Mucosa of descending colon (tissue), 3 donors: ENCODE results near the gene GALNT18. TPM values are rescaled to one million over a fixed set of nuclear protein-coding genes. Genes with fewer than 3 reads are reported as not detected.

Experiments used
- ATAC-seq: fragments of 200-7000 bp; cut with Tn5 transposase; one replicate; pipeline ENCODE4 v1.9.1; 2020; ENCODE audit warnings: mild to moderate bottlenecking, moderate library complexity
- DNase-seq, 3 donors: peaks; one replicate each; pipeline ENCODE4 v3.0.0-alpha.2; 2020
- H3K36me3 ChIP-seq: fragments of 200-600 bp; one replicate; pipeline ENCODE4 v1.8.0; 2021; ENCODE audit warnings: low read depth, mild to moderate bottlenecking
- H3K4me1 ChIP-seq: fragments of 200-600 bp; one replicate; pipeline ENCODE4 v1.8.0; 2021; ENCODE audit warnings: low read depth, mild to moderate bottlenecking
- H3K4me3 ChIP-seq: fragments of 200-600 bp; one replicate; pipeline ENCODE4 v1.8.0; 2021; ENCODE audit warnings: mild to moderate bottlenecking
- H3K9me3 ChIP-seq: fragments of 200-600 bp; one replicate; pipeline ENCODE4 v1.8.0; 2021; ENCODE audit warnings: mild to moderate bottlenecking
- CTCF ChIP-seq: fragments of 200-600 bp; IDR thresholded peaks from one replicate; pipeline ENCODE4 v1.8.0; 2022; ENCODE audit warnings: antibody characterized with exemption, mild to moderate bottlenecking
- intact Hi-C, 2 donors: fragments of 100-400 bp; cut with DNase I in 1 of 2; cut with micrococcal nuclease in 1 of 2; formaldehyde crosslinking; loops; one replicate each; pipeline versions ENCODE4 v1.11.0 to v1.11.1; 2022; cut with DNase I, micrococcal nuclease
- long read RNA-seq, 2 donors: library from polyadenylated mRNA; unstranded; transcript quantifications; one replicate each; pipeline ENCODE4 v2.0.0, GENCODE V29; 2019 to 2021
- total RNA-seq, 3 donors: library from RNA; stranded (reverse); fragmentation: NEBNext Ultra II Directional in 2 of 3; extraction: Animal tissue kit (Norgen Biotek cat#: 25700) in 2 of 3; gene quantifications; one replicate each; pipeline versions ENCODE4 v1.2.1 to v1.2.4, GENCODE V29; 2021 to 2023
- donor health status: DM: no; HTN: no; CAD: no; lungs with moderate emphysema.
- donor health status: DM: no; HTN: no; CAD: no.
- donor health status: DM: no; HTN: yes; CAD: no.

The GALNT18 gene
- 10 to 100 TPM in 1 of 3 donors, 1 to 10 TPM in 2; 2.0 to 27.8 (median 5.4) TPM for total RNA-seq
- long read RNA-seq, donor 1, transcript GALNT18-201 (11 exons, 2,504 nt) = major isoform, 119 of 152 reads
- long read RNA-seq, donor 1, partial matches to known transcripts = 6 of 152 reads
- long read RNA-seq, donor 1, other reads (novel, unspliced or antisense) = 27 of 152 reads
- long read RNA-seq, donor 2, transcript GALNT18-201 (11 exons, 2,504 nt) = major isoform, 11 of 13 reads
- long read RNA-seq, donor 2, partial matches to known transcripts = 0 of 13 reads
- long read RNA-seq, donor 2, other reads (novel, unspliced or antisense) = 2 of 13 reads

DNA sequence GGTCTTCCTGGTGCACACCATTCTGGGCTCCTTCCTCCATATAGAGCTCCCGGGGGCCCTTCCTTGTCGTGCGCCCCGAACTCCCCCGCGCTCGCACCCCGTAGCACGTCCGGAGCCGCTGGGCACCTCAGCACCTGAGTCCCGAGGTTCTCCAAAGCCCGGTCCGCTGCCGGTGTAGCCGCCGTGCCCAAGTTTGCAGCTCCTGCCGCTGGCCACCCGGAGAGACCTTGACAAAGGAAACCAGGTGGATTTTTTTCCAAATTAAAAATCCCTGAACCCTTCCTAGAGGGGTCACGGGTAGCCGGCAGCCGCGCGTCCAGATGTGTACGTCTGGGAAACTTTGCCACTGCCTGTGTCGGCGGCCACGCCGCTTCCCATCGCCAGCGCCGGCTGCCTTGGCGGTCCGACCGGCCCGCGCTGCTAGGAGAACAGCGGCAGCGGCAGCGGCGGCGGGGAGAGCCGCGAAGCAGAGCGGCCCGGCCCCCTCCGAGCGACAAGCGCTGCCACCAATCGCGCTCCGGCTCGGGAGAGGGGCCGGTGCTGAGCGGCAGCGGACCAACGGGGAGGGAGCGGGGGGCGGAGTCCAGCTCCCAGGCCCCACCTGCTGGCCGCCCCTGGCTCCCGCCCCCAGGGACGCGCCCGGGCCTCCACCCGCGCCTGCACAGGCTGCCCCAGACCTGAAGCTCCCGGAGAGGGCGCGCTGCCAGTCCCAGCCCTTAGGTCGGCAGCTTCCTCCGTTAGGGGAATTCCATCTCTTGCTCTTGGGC, at the start of gene GALNT18:
Gene GALNT18, minus strand, starts transcription at position 433 of the 767 bp plus-strand sequence.
- TF ChIP-seq CTCF = peak; percentile 62
- Histone ChIP-seq H3K4me3 (peak within 1 kb of the TSS; percentile 7), H3K36me3 (no peaks in the 10 kb centered on the region), H3K4me1 (peaks cover 14% of the 10 kb centered on the region), H3K9me3 (no peaks in the 10 kb centered on the region)
- ATAC-seq (peak; percentile 95), DNase-seq (peak; percentile 89 to 93 (median 92))
- intact Hi-C loops = no loop called here

DNA sequence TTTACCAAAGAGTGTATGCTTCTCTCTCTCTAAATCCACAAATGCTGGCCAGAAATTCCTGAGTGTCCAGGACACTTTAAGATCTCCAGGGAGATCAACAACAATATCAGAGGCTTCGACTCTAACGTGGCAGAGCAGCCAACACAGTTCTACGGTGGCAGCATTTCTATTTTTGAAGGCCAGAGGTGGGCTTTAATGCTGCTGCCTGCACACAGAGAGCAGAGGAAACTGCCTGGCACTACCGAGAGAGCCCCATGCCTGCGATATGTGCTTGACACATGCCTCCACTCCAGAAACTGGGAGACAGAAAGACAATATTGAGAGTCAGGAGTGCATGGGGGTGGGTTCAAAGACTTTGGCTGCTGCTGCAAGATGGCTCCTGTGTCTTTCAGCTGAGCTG, 48.8 kb upstream of the GALNT18 start:
- Histone ChIP-seq H3K4me1 (no peaks in the 10 kb centered on the region), H3K4me3 (no peak overlapping the region), H3K36me3 (no peaks in the 10 kb centered on the region), H3K9me3 (no peaks in the 10 kb centered on the region)
- intact Hi-C loops = no loop called here
- DNase-seq (no peak), ATAC-seq (no peak)
- no peak for TF ChIP-seq CTCF

GRCh38 chr11:11669233-11669846, 47.5 kb upstream of the GALNT18 start:
- DNase-seq = no peak
- Histone ChIP-seq H3K4me1 (no peaks in the 10 kb centered on the region), H3K36me3 (no peaks in the 10 kb centered on the region), H3K9me3 (no peaks in the 10 kb centered on the region), H3K4me3 (no peak overlapping the region)
- intact Hi-C loops = no loop called here
- no peak for TF ChIP-seq CTCF
- no peak for ATAC-seq

DNA sequence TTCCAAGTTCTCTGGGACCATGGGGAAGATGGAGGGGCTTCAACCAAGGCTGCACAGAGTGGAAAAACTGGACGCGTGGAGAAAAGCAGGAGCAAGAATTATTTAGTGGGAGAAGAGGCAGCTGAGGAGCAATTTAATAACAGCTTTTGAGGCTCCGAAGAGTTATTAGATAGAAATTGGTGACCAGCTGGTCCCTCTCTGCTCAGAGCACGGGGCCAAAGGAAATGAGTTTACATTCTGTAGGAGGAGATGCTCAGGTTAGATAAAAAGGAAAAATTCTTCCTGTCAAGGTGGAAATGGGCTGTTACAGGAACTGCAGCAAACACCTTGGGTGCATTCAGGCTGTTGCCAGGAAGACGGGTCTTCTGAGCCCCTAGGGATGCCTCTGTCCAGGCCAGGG, 47.0 kb upstream of the GALNT18 start:
- H3K4me3 ChIP-seq = no peak overlapping the region
- no peaks in the 10 kb centered on the region for H3K36me3 ChIP-seq
- ATAC-seq (no peak), DNase-seq (no peak)
- H3K4me1 ChIP-seq = no peaks in the 10 kb centered on the region
- intact Hi-C loops = no loop called here
- no peaks in the 10 kb centered on the region for H3K9me3 ChIP-seq
- no peak for TF ChIP-seq CTCF

- no peaks in the 10 kb centered on the region for H3K36me3 ChIP-seq
- H3K4me1 ChIP-seq = no peaks in the 10 kb centered on the region
- intact Hi-C loops = no loop called here
- no peaks in the 10 kb centered on the region for H3K9me3 ChIP-seq
- TF ChIP-seq CTCF = no peak
- ATAC-seq (no peak), DNase-seq (no peak)
- H3K4me3 ChIP-seq = no peak overlapping the region
These were observed 46.5 kb upstream of the GALNT18 start for GRCh38 chr11:11668274-11668673.
